Trophoblast cell (in vitro differentiated cells and primary cell): ENCODE data around the gene IPO11.
A peak's percentile ranks its signal among the peaks of the same experiment; 100 is the strongest.
"Not testable (repeated sequence)": the region's sequence is repeated elsewhere in the genome, so short reads cannot be mapped to it uniquely, and the experiment has no call there.

ENCODE experiments used
- DNase-seq, 2 donors: peaks; one replicate each; pipeline ENCODE4 v3.0.0-alpha.2; 2016
- H2AFZ ChIP-seq: 2 replicates; pipeline ENCODE4 v1.6.1; 2013; ENCODE audit warnings: low read length, moderate library complexity, mild to moderate bottlenecking; ENCODE audit not compliant: insufficient read depth, poor library complexity
- H2AK5ac ChIP-seq: 2 replicates; pipeline ENCODE4 v1.6.1; 2013; ENCODE audit warnings: mild to moderate bottlenecking, low read length
- H2BK120ac ChIP-seq: 2 replicates; pipeline ENCODE4 v1.6.1; 2013; ENCODE audit warnings: low read length, mild to moderate bottlenecking, moderate library complexity; ENCODE audit not compliant: insufficient read depth, poor library complexity
- H2BK12ac ChIP-seq: 2 replicates; pipeline ENCODE4 v1.6.1; 2013; ENCODE audit warnings: mild to moderate bottlenecking, low read length, moderate library complexity
- H2BK5ac ChIP-seq: 2 replicates; pipeline ENCODE4 v1.6.1; 2013; ENCODE audit warnings: low read length, low read depth, moderate library complexity, mild to moderate bottlenecking; ENCODE audit not compliant: poor library complexity
- H3K14ac ChIP-seq: 2 replicates; pipeline ENCODE4 v1.6.1; 2013; ENCODE audit warnings: mild to moderate bottlenecking, low read length
- H3K18ac ChIP-seq: 2 replicates; pipeline ENCODE4 v1.6.1; 2013; ENCODE audit warnings: mild to moderate bottlenecking, low read length
- H3K23ac ChIP-seq: 2 replicates; pipeline ENCODE4 v1.6.1; 2013; ENCODE audit warnings: low read length
- H3K27ac ChIP-seq: 2 replicates; pipeline ENCODE4 v1.5.1; 2013; ENCODE audit warnings: low read depth, mild to moderate bottlenecking, inconsistent platforms, low read length, moderate library complexity
- H3K27me3 ChIP-seq: 2 replicates; pipeline ENCODE4 v1.6.1; 2013; ENCODE audit warnings: inconsistent platforms, mild to moderate bottlenecking, low read length, moderate library complexity; ENCODE audit not compliant: insufficient read depth
- H3K36me3 ChIP-seq, 2 experiments: 1 replicate in 1 of 2; 2 replicates in 1 of 2; pipeline ENCODE4 v1.6.1; 2013; ENCODE audit warnings: low read length in 2 of 2, mild to moderate bottlenecking in 2 of 2, moderate library complexity in 1 of 2; ENCODE audit not compliant: insufficient read depth in 2 of 2, control insufficient read depth in 1 of 2
- H3K4ac ChIP-seq: 2 replicates; pipeline ENCODE4 v1.6.1; 2013; ENCODE audit warnings: low read depth, mild to moderate bottlenecking, low read length, moderate library complexity
- H3K4me1 ChIP-seq, 2 experiments: 1 replicate in 1 of 2; 2 replicates in 1 of 2; pipeline ENCODE4 v1.6.1; 2013; ENCODE audit warnings: low read length in 2 of 2, mild to moderate bottlenecking in 2 of 2, moderate library complexity in 1 of 2; ENCODE audit not compliant: insufficient read depth in 2 of 2, control insufficient read depth in 1 of 2
- H3K4me2 ChIP-seq: 2 replicates; pipeline ENCODE4 v1.6.1; 2013; ENCODE audit warnings: inconsistent platforms, mild to moderate bottlenecking, low read length, moderate library complexity
- H3K4me3 ChIP-seq: 2 replicates; pipeline ENCODE4 v1.5.1; 2013; ENCODE audit warnings: mild to moderate bottlenecking, low read depth, low read length, inconsistent platforms
- H3K79me1 ChIP-seq: one replicate; pipeline ENCODE4 v1.6.1; 2013; ENCODE audit warnings: low read length
- H3K79me2 ChIP-seq: 2 replicates; pipeline ENCODE4 v1.6.1; 2013; ENCODE audit warnings: low read length, mild to moderate bottlenecking; ENCODE audit not compliant: control insufficient read depth, insufficient read depth, poor library complexity
- H3K9ac ChIP-seq: 2 replicates; pipeline ENCODE4 v1.6.1; 2013; ENCODE audit warnings: mild to moderate bottlenecking, low read length
- H3K9me3 ChIP-seq: 2 replicates; pipeline ENCODE4 v1.6.1; 2013; ENCODE audit warnings: low read depth, mild to moderate bottlenecking, control low read depth, inconsistent platforms, low read length; ENCODE audit not compliant: insufficient read depth
- H4K12ac ChIP-seq: 2 replicates; pipeline ENCODE4 v1.6.1; 2013; ENCODE audit warnings: low read depth, mild to moderate bottlenecking, low read length, moderate library complexity
- H4K8ac ChIP-seq: 2 replicates; pipeline ENCODE4 v1.6.1; 2013; ENCODE audit warnings: low read depth, mild to moderate bottlenecking, low read length, moderate library complexity
- H4K91ac ChIP-seq: one replicate; pipeline ENCODE4 v1.6.1; 2013; ENCODE audit warnings: low read depth, mild to moderate bottlenecking, low read length, moderate library complexity
- WGBS: extraction: QIAGEN DNeasy Blood & Tissue Kit; methylation state at CpG from one replicate; pipeline ENCODE4 v1.1.7; 2013; ENCODE audit warnings: missing lambda C conversion rate; ENCODE audit not compliant: insufficient read length, insufficient coverage; ENCODE audit errors: extremely low coverage; 5-methylcytosine and 5-hydroxymethylcytosine counted together

The IPO11 gene

DNA sequence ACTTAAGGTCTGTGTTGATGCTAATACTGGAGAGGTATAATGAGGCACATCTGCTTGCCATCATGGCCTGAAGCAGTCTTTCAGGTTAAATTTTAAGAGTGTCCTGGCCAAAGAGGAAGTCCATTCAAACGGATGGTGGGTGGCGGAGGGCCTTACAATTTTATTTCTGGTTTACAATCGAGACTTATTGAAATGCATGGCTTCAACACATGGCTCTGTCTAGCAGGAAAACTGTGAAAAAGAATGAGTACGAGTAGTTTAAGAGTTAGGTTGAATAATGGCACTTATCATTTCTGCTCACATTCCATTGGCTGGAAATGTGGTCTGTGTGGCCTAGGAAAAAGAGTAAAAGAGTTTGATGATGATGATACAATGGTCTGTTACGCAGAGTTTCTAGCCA lies 208.2 kb downstream of the IPO11 start:
- Histone ChIP-seq H4K12ac (no peak overlapping the region), H4K8ac (no peak overlapping the region), H2BK120ac (no peak overlapping the region), H3K4me3 (no peak overlapping the region), H2BK12ac (no peak overlapping the region), H3K4me1 (peaks cover 2 to 5% of the 10 kb centered on the region in 2 experiments), H2AK5ac (no peak overlapping the region), H3K36me3 (no peaks in the 10 kb centered on the region), H3K14ac (no peak overlapping the region), H3K79me1 (no peaks in the 10 kb centered on the region), H3K9me3 (peaks cover 2% of the 10 kb centered on the region), H3K27me3 (no peaks in the 10 kb centered on the region), H2AFZ (no peak overlapping the region), H3K18ac (no peak overlapping the region), H4K91ac (no peak overlapping the region), H3K9ac (no peak overlapping the region), H3K4me2 (no peak overlapping the region), H3K79me2 (no peaks in the 10 kb centered on the region), H2BK5ac (no peak overlapping the region), H3K4ac (no peak overlapping the region), H3K23ac (no peak overlapping the region), H3K27ac (no peak overlapping the region)
- WGBS = no CpG with 5 or more reads among the region's 5 CpGs
- no peak for DNase-seq

DNA sequence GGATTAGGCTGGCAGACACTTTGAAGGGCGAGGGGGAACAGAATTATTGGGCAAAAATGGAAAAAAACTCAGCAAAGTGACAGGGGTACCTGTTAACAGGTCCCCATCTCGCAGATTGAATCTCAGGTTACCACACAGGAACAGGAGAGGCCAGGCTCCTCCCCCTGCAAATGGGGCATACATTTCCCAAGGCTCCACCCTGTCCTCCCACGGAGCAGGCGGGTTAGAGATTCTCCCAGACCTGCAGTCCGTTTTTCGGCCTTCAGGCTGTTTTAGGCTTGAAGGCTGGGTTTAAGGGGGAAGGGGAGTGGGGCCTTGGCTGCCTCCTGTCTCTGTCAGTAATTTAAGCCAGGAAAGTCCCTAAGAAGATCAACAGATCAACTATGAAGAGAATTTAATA lies 208.7 kb downstream of the IPO11 start:
- no peak overlapping the region for H3K18ac ChIP-seq
- H2AK5ac ChIP-seq = no peak overlapping the region
- H3K14ac ChIP-seq = no peak overlapping the region
- no peak overlapping the region for H3K9ac ChIP-seq
- no peaks in the 10 kb centered on the region for H3K79me2 ChIP-seq
- H3K27ac ChIP-seq = no peak overlapping the region
- H3K23ac ChIP-seq = no peak overlapping the region
- H3K36me3 ChIP-seq = no peaks in the 10 kb centered on the region
- peaks cover 2% of the 10 kb centered on the region for H3K9me3 ChIP-seq
- no CpG with 5 or more reads among the region's 6 CpGs for WGBS
- no peak overlapping the region for H2BK12ac ChIP-seq
- no peak overlapping the region for H3K4ac ChIP-seq
- no peak overlapping the region for H2BK120ac ChIP-seq
- no peak overlapping the region for H4K8ac ChIP-seq
- peaks cover 2 to 5% of the 10 kb centered on the region in 2 experiments for H3K4me1 ChIP-seq
- no peaks in the 10 kb centered on the region for H3K79me1 ChIP-seq
- H3K4me2 ChIP-seq = peak overlapping the region; percentile 53
- H4K12ac ChIP-seq = no peak overlapping the region
- no peak overlapping the region for H2AFZ ChIP-seq
- H4K91ac ChIP-seq = no peak overlapping the region
- no peak overlapping the region for H3K4me3 ChIP-seq
- peak in 1 of 2 donors; percentile 26 for DNase-seq
- H2BK5ac ChIP-seq = no peak overlapping the region
- H3K27me3 ChIP-seq = no peaks in the 10 kb centered on the region

DNA sequence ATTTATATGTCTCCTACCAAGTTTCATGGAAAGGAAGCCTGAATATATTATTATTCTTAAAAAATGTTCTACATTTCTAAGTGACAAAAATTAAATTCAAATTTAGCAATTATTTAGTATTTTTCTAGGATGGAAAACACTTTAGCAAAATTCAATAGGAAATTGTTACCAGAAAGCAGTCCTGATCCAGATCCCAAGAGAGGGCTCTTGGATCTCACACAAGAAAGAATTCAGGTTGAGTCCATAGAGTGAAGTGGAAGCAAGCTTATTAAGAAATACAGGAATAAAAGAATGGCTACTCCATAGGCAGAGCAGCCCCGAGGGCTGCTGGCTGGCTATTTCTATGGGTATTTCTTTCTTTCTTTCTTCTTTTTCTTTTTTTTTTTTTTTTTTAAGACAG lies 210.7 kb downstream of the IPO11 start:
- Histone ChIP-seq H2BK5ac (no peak overlapping the region), H4K12ac (no peak overlapping the region), H3K23ac (no peak overlapping the region), H4K8ac (no peak overlapping the region), H3K79me2 (no peaks in the 10 kb centered on the region), H2AFZ (no peak overlapping the region), H3K36me3 (peaks cover 0 to 2% of the 10 kb centered on the region in 2 experiments), H3K4me3 (no peak overlapping the region), H3K9ac (no peak overlapping the region), H3K9me3 (no peaks in the 10 kb centered on the region), H3K4me1 (peaks cover 2 to 5% of the 10 kb centered on the region in 2 experiments), H3K79me1 (no peaks in the 10 kb centered on the region), H4K91ac (no peak overlapping the region), H2AK5ac (no peak overlapping the region), H3K18ac (no peak overlapping the region), H2BK120ac (no peak overlapping the region), H3K4me2 (no peak overlapping the region), H3K4ac (no peak overlapping the region), H2BK12ac (no peak overlapping the region), H3K27me3 (no peaks in the 10 kb centered on the region), H3K14ac (no peak overlapping the region), H3K27ac (no peak overlapping the region)
- DNase-seq = no peak
- WGBS = no CpG with 5 or more reads among the region's 1 CpG

DNA sequence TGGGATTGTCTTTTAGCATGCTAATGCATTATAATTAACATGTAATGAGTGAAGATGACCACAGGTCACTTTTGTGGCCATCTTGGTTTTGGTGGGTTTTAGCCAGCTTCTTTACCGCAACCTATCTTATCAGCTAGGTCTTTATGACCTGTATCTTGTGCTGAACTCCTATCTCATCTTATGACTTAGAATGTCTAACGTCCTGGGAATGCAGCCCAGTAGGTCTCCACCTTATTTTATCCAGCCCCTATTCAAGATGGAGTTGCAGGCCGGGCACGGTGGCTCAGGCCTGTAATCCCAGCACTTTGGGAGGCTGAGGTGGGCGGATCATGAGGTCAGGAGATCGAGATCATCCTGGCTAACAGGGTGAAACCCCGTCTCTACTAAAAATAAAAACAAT lies 211.9 kb downstream of the IPO11 start:
- not testable (repeated sequence) for H4K8ac ChIP-seq, H3K9ac ChIP-seq, H3K27me3 ChIP-seq, H3K79me2 ChIP-seq, H2AK5ac ChIP-seq, H2AFZ ChIP-seq, H3K4me3 ChIP-seq, H2BK120ac ChIP-seq, H3K4me1 ChIP-seq, H2BK5ac ChIP-seq, H3K18ac ChIP-seq, H3K14ac ChIP-seq, H3K4ac ChIP-seq, H2BK12ac ChIP-seq, H3K23ac ChIP-seq, H3K27ac ChIP-seq, H3K9me3 ChIP-seq, H3K79me1 ChIP-seq, H4K91ac ChIP-seq, H3K36me3 ChIP-seq, H3K4me2 ChIP-seq, H4K12ac ChIP-seq
- no CpG with 5 or more reads among the region's 7 CpGs for WGBS
- DNase-seq = peak; percentile 72 to 83
